Skin of body (tissue), 2 donors: ENCODE measurements around the gene ATP2B2. TPM values are rescaled to one million over a fixed set of nuclear protein-coding genes. Genes with fewer than 3 reads are reported as not detected.

Experiments
- DNase-seq: peaks from one replicate; lab custom pipeline; 2025; lab: John Stamatoyannopoulos, UW
- total RNA-seq: library from RNA; depleted of rRNA; stranded (reverse); fragments of >200 nt; gene quantifications from one replicate; pipeline ENCODE4 v1.2.3, GENCODE V29; 2014

ATP2B2 gene
- total RNA-seq, 1 donor from 2014 or later, result 0.69 TPM

- DNase-seq, result no peak
These were observed 24.9 kb upstream of the ATP2B2 start for GRCh38 chr3:10530241-10530640.

- no peak for DNase-seq
These were observed 24.4 kb upstream of the ATP2B2 start for GRCh38 chr3:10529809-10530208.

GRCh38 chr3:10528046-10528445 lies 22.7 kb upstream of the ATP2B2 start:
- DNase-seq, result no peak

- no peak for DNase-seq
These were observed 22.1 kb upstream of the ATP2B2 start for GRCh38 chr3:10527295-10528001.

GRCh38 chr3:10526366-10526765 lies 21.0 kb upstream of the ATP2B2 start:
- no peak for DNase-seq

- DNase-seq, result no peak
These were observed 19.5 kb upstream of the ATP2B2 start for GRCh38 chr3:10524799-10525301.

- no peak for DNase-seq
These were observed 18.9 kb upstream of the ATP2B2 start for GRCh38 chr3:10524270-10524669.

- DNase-seq, result no peak
These were observed 18.2 kb upstream of the ATP2B2 start for GRCh38 chr3:10523561-10523960.

GRCh38 chr3:10522646-10523303 lies 17.4 kb upstream of the ATP2B2 start:
- DNase-seq, result no peak

- DNase-seq, result no peak
These were observed 16.5 kb upstream of the ATP2B2 start for GRCh38 chr3:10521772-10522441.

GRCh38 chr3:10520072-10520471 lies 14.7 kb upstream of the ATP2B2 start:
- no peak for DNase-seq

GRCh38 chr3:10519236-10519635 lies 13.8 kb upstream of the ATP2B2 start:
- DNase-seq, result no peak

- DNase-seq, result no peak
These were observed 13.2 kb upstream of the ATP2B2 start for GRCh38 chr3:10518506-10519150.

- no peak for DNase-seq
These were observed 12.2 kb upstream of the ATP2B2 start for GRCh38 chr3:10517627-10518026.

GRCh38 chr3:10516544-10517452 lies 11.4 kb upstream of the ATP2B2 start:
- DNase-seq, result no peak

- DNase-seq, result no peak
These were observed 10.6 kb upstream of the ATP2B2 start for GRCh38 chr3:10515884-10516495.

GRCh38 chr3:10515396-10515795 lies 10.0 kb upstream of the ATP2B2 start:
- DNase-seq, result no peak

GRCh38 chr3:10514407-10515069 lies 9.2 kb upstream of the ATP2B2 start:
- DNase-seq, result no peak

- no peak for DNase-seq
These were observed 7.9 kb upstream of the ATP2B2 start for GRCh38 chr3:10513306-10513705.

GRCh38 chr3:10512687-10513086 lies 7.3 kb upstream of the ATP2B2 start:
- no peak for DNase-seq
